Breast epithelium (tissue), 4 donors: ENCODE measurements around the gene RNF19B. TPM values are rescaled to one million over a fixed set of nuclear protein-coding genes. Genes with fewer than 3 reads are reported as not detected.

Source experiments
- DNase-seq, 2 donors: peaks; one replicate each; pipeline ENCODE4 v3.0.0-alpha.2; 2019; ENCODE audit warnings: low spot score in 2 of 2
- H3K27ac ChIP-seq, 2 donors: fragments of 200-600 bp; sonication (generic) in 1 of 2; one replicate each; pipeline ENCODE4 v1.5.1; 2016 to 2019; ENCODE audit warnings: mild to moderate bottlenecking in 1 of 2
- H3K27me3 ChIP-seq, 2 donors: fragments of 200-600 bp; sonication (generic) in 1 of 2; one replicate each; pipeline versions ENCODE4 v1.5.1 to v1.6.0; 2017 to 2019; ENCODE audit warnings: control low read depth in 1 of 2, mild to moderate bottlenecking in 1 of 2
- H3K36me3 ChIP-seq: fragments of 200-600 bp; one replicate; pipeline ENCODE4 v1.5.1; 2019
- H3K4me1 ChIP-seq, 2 donors: fragments of 200-600 bp; sonication (generic); one replicate each; pipeline ENCODE4 v1.5.1; 2016 to 2019; ENCODE audit warnings: control low read depth in 1 of 2
- H3K4me3 ChIP-seq, 3 donors: fragments of 200-600 bp; sonication (generic); 1 replicate in 2 of 3; 2 replicates in 1 of 3; pipeline ENCODE4 v1.5.1; 2016 to 2019; ENCODE audit warnings: mild to moderate bottlenecking in 3 of 3, moderate library complexity in 2 of 3
- H3K9me3 ChIP-seq, 2 donors: fragments of 200-600 bp; sonication (generic) in 1 of 2; one replicate each; pipeline ENCODE4 v1.5.1; 2016 to 2019; ENCODE audit warnings: control low read depth in 1 of 2
- CTCF ChIP-seq, 3 donors: fragments of 450-650 bp; IDR thresholded peaks; one replicate each; pipeline ENCODE4 v1.5.1; 2016 to 2017; ENCODE audit warnings: antibody characterized with exemption in 3 of 3, mild to moderate bottlenecking in 3 of 3, moderate library complexity in 3 of 3
- POLR2A ChIP-seq: fragments of 450-650 bp; IDR thresholded peaks from one replicate; pipeline ENCODE4 v1.6.1; 2016; ENCODE audit warnings: antibody characterized with exemption, mild to moderate bottlenecking, moderate library complexity
- POLR2AphosphoS5 ChIP-seq, 3 donors: sonication (generic); formaldehyde crosslinking; IDR thresholded peaks; one replicate each; pipeline ENCODE4 v1.6.1; 2017; ENCODE audit warnings: antibody characterized with exemption in 3 of 3
- intact Hi-C: fragments of 100-400 bp; cut with DNase I; formaldehyde crosslinking; loops from one replicate; pipeline ENCODE4 v1.15.1; 2023; ENCODE audit warnings: low total_unique reads
- total RNA-seq, 3 donors: library from RNA; depleted of rRNA; stranded (reverse); fragments of >200 nt; gene quantifications; one replicate each; pipeline ENCODE4 v1.1.0, GENCODE V29; 2016

RNF19B gene
- total RNA-seq, 3 donors from 2014 or later, result 15.7 to 22.5 (median 16.7) TPM

GRCh38 chr1:32992489-32993323 is 28.1 kb upstream of the RNF19B start:
- no peak overlapping the region for H3K4me3 ChIP-seq
- intact Hi-C loops, result no loop called here
- peak overlapping the region; percentile 76 to 78 for H3K27ac ChIP-seq
- TF ChIP-seq POLR2A, result no peak
- no peak for TF ChIP-seq POLR2AphosphoS5 (IDR thresholded peaks at IDR 0.05)
- no peak for TF ChIP-seq CTCF (IDR thresholded peaks at IDR 0.05)
- no peaks in the 10 kb centered on the region for H3K27me3 ChIP-seq
- peaks cover 8 to 17% of the 10 kb centered on the region in 2 donors for H3K4me1 ChIP-seq
- DNase-seq, result peak; percentile 72 to 81
- H3K36me3 ChIP-seq, result no peaks in the 10 kb centered on the region
- H3K9me3 ChIP-seq, result no peaks in the 10 kb centered on the region

GRCh38 chr1:32991819-32992488 is 27.3 kb upstream of the RNF19B start:
- no peak for TF ChIP-seq POLR2AphosphoS5 (IDR thresholded peaks at IDR 0.05)
- TF ChIP-seq POLR2A, result no peak
- no peak for TF ChIP-seq CTCF (IDR thresholded peaks at IDR 0.05)
- H3K27me3 ChIP-seq, result no peaks in the 10 kb centered on the region
- no peaks in the 10 kb centered on the region for H3K9me3 ChIP-seq
- no peak for DNase-seq
- H3K4me1 ChIP-seq, result peaks cover 8 to 17% of the 10 kb centered on the region in 2 donors
- intact Hi-C loops, result no loop called here
- no peak overlapping the region for H3K4me3 ChIP-seq
- peak overlapping the region; percentile 76 to 78 for H3K27ac ChIP-seq
- no peaks in the 10 kb centered on the region for H3K36me3 ChIP-seq

- Histone ChIP-seq H3K36me3 (no peaks in the 10 kb centered on the region), H3K4me1 (peaks cover 8 to 17% of the 10 kb centered on the region in 2 donors), H3K4me3 (no peak overlapping the region), H3K27me3 (no peaks in the 10 kb centered on the region), H3K9me3 (no peaks in the 10 kb centered on the region), H3K27ac (peak overlapping the region; percentile 76 to 78)
- DNase-seq, result no peak
- TF ChIP-seq CTCF (IDR thresholded peaks at IDR 0.05) (no peak), POLR2A (no peak), POLR2AphosphoS5 (IDR thresholded peaks at IDR 0.05) (no peak)
- intact Hi-C loops, result no loop called here
Measured at GRCh38 chr1:32991386-32991785, 26.8 kb upstream of the RNF19B start.

GRCh38 chr1:32990887-32991286 is 26.3 kb upstream of the RNF19B start:
- intact Hi-C loops, result no loop called here
- no peak for DNase-seq
- Histone ChIP-seq H3K4me3 (no peak overlapping the region), H3K27me3 (no peaks in the 10 kb centered on the region), H3K27ac (peak overlapping the region in 1 of 2 donors; percentile 4), H3K36me3 (no peaks in the 10 kb centered on the region), H3K4me1 (peaks cover 8 to 17% of the 10 kb centered on the region in 2 donors), H3K9me3 (no peaks in the 10 kb centered on the region)
- TF ChIP-seq POLR2A, result no peak
- TF ChIP-seq CTCF (IDR thresholded peaks at IDR 0.05), result no peak
- no peak for TF ChIP-seq POLR2AphosphoS5 (IDR thresholded peaks at IDR 0.05)
